ENCODE data around the gene TMEM219. TPM values are rescaled to one million over a fixed set of nuclear protein-coding genes. Genes with fewer than 3 reads are reported as not detected.

The TMEM219 gene
- total and polyA plus RNA-seq, 2 of the 8 experiments (the other 6 are each of a cell fraction or from before 2014, with no cell fraction given): 60.2 to 116 TPM

DNA sequence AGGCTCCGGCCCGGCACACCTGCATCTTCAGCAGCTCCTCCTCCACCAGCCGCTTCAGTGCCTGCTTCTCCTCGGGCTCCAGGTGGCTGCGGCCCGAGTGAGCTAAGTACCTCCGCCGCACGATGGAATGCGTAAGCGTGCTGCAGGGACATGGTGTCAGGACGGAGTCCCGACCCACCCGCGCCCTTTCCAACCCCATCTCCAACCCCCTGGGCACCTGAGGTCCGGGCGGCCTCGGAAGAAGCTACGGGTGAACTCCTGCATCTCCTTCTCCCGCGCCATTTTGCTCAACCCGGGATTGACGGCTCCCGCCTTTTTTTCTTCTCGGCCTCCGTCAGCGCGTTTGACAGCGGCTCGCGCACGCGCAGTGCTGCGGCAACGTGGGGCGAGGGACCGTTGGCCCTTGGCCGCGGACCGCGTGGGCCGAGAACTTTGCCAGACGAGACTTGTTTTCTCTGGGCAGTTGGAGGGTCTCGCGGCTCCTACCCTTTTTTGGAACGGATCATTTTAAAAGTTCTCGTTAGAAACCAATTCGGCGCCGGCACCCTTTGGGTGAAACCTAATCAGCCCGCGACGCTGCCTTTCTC lies 33.5 kb downstream of the TMEM219 start, which contains the start of gene HIRIP3 (continued):
- TF ChIP-seq SAP30 (IDR thresholded peaks at IDR 0.05; ENCODE audit: insufficient read depth, insufficient replicate concordance, low read length): peak; percentile 60
- no peak for TF ChIP-seq RXRA (IDR thresholded peaks at IDR 0.05; ENCODE audit: insufficient read depth, low read depth, low read length)
- TF ChIP-seq RFX5 (IDR thresholded peaks at IDR 0.05; ENCODE audit: borderline replicate concordance, low read depth, low read length): no peak
- TF ChIP-seq ASH2L (IDR thresholded peaks at IDR 0.05; ENCODE audit: low read length): no peak
- TF ChIP-seq CHD1 (IDR thresholded peaks at IDR 0.05; ENCODE audit: low read depth, low read length): no peak
- no peak for TF ChIP-seq BRCA1 (IDR thresholded peaks at IDR 0.05; ENCODE audit: low read depth, low read length)
- TF ChIP-seq YY1 (IDR thresholded peaks at IDR 0.05; ENCODE audit: low read depth, low read length): peak; percentile 88
- peak; percentile 83 for TF ChIP-seq NRF1 (IDR thresholded peaks at IDR 0.05; ENCODE audit: low read depth, low read length)
- no peak for TF ChIP-seq ZNF274 (IDR thresholded peaks at IDR 0.05; ENCODE audit: borderline replicate concordance, extremely low read depth, low read length)
- TF ChIP-seq HDAC2 (IDR thresholded peaks at IDR 0.05; ENCODE audit: borderline replicate concordance in 1 of 2, low read depth in 2 of 2, low read length in 2 of 2): peak in 1 of 2 experiments; percentile 76; a peak in 1 of 4 replicates
- TF ChIP-seq POU5F1 (IDR thresholded peaks at IDR 0.05; ENCODE audit: low read depth, low read length): no peak
- TF ChIP-seq, protein P1, sequence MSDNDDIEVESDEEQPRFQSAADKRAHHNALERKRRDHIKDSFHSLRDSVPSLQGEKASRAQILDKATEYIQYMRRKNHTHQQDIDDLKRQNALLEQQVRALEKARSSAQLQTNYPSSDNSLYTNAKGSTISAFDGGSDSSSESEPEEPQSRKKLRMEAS (IDR thresholded peaks at IDR 0.05): peak; percentile 79
- no peak for TF ChIP-seq EZH2 (IDR thresholded peaks at IDR 0.05; ENCODE audit: low read depth, low read length, severe bottlenecking)
- TF ChIP-seq TAF7 (optimal IDR thresholded peaks at IDR 0.05; ENCODE audit: borderline replicate concordance, low read depth, low read length): peak; percentile 79
- 0 out of 2 replicates have a peak, but pooled peaks have one; percentile 5 for TF ChIP-seq EGR1 (IDR thresholded peaks at IDR 0.05; ENCODE audit: borderline replicate concordance, low read depth, low read length)
- peak; percentile 78 for TF ChIP-seq TAF1 (IDR thresholded peaks at IDR 0.05; ENCODE audit: low read depth, low read length)
- TF ChIP-seq PHF8 (conservative IDR thresholded peaks at IDR 0.05; ENCODE audit: low read depth, low read length): peak; percentile 71
- TF ChIP-seq KDM5A (IDR thresholded peaks at IDR 0.05; ENCODE audit: low read length): no peak; the same call in 1 of the 2 replicates
- TF ChIP-seq SP1 (IDR thresholded peaks at IDR 0.05; ENCODE audit: low read depth, low read length): no peak
- TF ChIP-seq JUND (IDR thresholded peaks at IDR 0.05; ENCODE audit: low read length): no peak
- peak in 1 of 2 experiments; percentile 61; a peak in 1 of 3 replicates for TF ChIP-seq POLR2A (IDR thresholded peaks at IDR 0.05; ENCODE audit: control extremely low read depth in 1 of 2, low read depth in 2 of 2, low read length in 2 of 2)
- peak; percentile 75 for TF ChIP-seq KDM4A (IDR thresholded peaks at IDR 0.05; ENCODE audit: low read depth, low read length, severe bottlenecking)
- no peak for TF ChIP-seq SP2 (IDR thresholded peaks at IDR 0.05; ENCODE audit: low read length)

Measured in H1 (cell line).